Activated CD4-positive, alpha-beta T cell treated with anti-CD3 and anti-CD28 coated beads, Interleukin-2, amount 10 ng/mL, durations not matched to agents 24 days and 14 days (primary cell): Measurements from ENCODE around the gene ST3GAL3. TPM values are rescaled to one million over a fixed set of nuclear protein-coding genes. Genes with fewer than 3 reads are reported as not detected.
"Not testable (repeated sequence)": the region's sequence is repeated elsewhere in the genome, so short reads cannot be mapped to it uniquely, and the experiment has no call there.

Experiments used
- DNase-seq: peaks from one replicate; pipeline ENCODE4 v3.0.0; 2022
- H3K27ac Mint-ChIP-seq: one replicate; pipeline ENCODE4 v1.8.0; 2022; ENCODE audit warnings: mild to moderate bottlenecking, mixed read lengths
- H3K27me3 Mint-ChIP-seq: one replicate; pipeline ENCODE4 v1.8.0; 2022; ENCODE audit warnings: mixed read lengths
- H3K36me3 Mint-ChIP-seq: one replicate; pipeline ENCODE4 v1.8.0; 2022; ENCODE audit warnings: low read depth, mild to moderate bottlenecking, mixed read lengths
- H3K4me1 Mint-ChIP-seq: one replicate; pipeline ENCODE4 v1.8.0; 2021; ENCODE audit warnings: mixed read lengths
- H3K4me3 Mint-ChIP-seq: one replicate; pipeline ENCODE4 v1.8.0; 2022; ENCODE audit warnings: mild to moderate bottlenecking, moderate library complexity, mixed read lengths
- H3K9me3 Mint-ChIP-seq: one replicate; pipeline ENCODE4 v1.8.0; 2021; ENCODE audit warnings: mixed read lengths
- intact Hi-C: fragments of 100-400 bp; cut with micrococcal nuclease; formaldehyde crosslinking; loops from one replicate; pipeline ENCODE4 v1.15.1; 2023
- total RNA-seq: library from RNA; stranded (reverse); gene quantifications from 2 replicates; pipeline ENCODE4 v1.2.3, GENCODE V29; 2022

ST3GAL3 gene
- total RNA-seq, 1 donor from 2014 or later: 18.1 TPM

DNA sequence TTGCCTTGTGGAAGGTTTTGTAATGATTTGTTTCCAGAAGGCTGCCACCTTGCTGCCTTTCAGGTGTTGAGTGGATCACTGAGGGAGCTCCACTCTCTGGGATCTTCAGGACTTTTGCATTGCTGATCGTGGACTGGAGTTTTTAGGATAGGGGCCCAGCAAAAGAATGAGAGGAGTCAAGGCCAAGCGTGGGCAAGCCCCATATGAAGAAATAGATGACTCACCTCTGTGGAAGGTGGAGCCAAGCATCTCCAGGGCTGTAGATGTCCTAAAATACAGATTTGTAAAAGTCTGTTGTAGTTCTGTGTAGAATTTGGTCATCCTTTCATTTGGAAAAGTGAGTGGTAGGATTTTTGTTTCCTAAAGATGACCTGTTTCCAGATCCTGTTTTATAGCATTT, 67.0 kb downstream of the ST3GAL3 start:
- DNase-seq: no peak

DNA sequence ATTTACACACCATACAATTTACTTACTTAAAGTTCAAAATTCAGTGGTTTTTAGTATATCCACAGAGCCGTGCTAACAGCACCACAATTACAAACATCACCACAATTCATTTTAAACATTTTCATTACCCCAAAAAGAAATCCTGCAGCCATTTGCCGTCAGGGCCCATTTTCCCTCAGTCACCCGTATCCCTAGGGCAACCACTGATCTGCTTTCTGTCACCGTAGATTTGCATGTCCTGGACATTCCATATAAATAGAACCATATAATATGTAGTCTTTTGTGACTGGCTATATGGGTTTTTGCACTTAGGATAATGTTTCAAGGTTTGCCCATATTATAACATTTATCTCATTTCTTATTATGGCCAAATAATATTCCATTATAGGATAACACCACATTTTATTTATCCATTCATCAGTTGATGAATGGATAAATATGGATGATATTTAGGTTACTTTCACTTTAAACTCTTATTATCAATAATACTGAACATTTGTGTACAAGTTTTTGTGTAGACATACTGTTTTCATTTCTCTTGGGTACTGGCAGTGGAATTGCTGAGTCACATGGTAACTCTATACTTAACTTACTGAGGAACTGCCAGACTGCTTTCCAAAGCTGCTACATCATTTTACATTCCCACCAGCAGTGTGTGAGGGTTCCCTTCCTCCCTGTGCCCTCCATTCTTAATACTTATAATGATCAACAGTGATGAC, 68.9 kb downstream of the ST3GAL3 start:
- no peak for DNase-seq
- Mint-ChIP-seq H3K27ac (no peak overlapping the region), H3K4me3 (no peak overlapping the region), H3K36me3 (peaks cover 25% of the 10 kb centered on the region), H3K4me1 (peaks cover 16% of the 10 kb centered on the region), H3K27me3 (no peaks in the 10 kb centered on the region), H3K9me3 (peaks cover 10% of the 10 kb centered on the region)
- intact Hi-C loops: no loop called here

More for the DNA sequence above, 67.0 kb downstream of the ST3GAL3 start:
- Mint-ChIP-seq H3K4me1 (peaks cover 10% of the 10 kb centered on the region), H3K4me3 (no peak overlapping the region), H3K9me3 (no peaks in the 10 kb centered on the region), H3K36me3 (peaks cover 13% of the 10 kb centered on the region), H3K27me3 (no peaks in the 10 kb centered on the region), H3K27ac (no peak overlapping the region)
- intact Hi-C loops: no loop called here

DNA sequence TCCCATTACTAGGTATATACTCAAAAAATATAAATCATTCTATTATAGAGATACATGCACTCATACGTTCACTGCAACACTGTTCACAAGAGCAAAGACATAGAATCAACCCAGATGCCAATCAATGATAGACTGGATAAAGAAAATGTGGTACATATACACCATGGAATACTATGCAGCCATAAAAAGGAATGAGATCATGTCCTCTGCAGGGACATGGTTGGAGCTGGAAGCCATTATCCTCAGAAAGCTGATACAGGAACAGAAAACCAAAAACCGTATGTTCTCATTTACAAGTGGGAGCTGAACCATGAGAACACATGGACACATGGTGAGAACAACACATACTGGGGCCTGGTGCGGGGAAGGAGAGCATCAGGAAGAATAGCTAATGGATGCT, 70.6 kb downstream of the ST3GAL3 start:
- Mint-ChIP-seq H3K36me3 (peaks cover 33% of the 10 kb centered on the region), H3K9me3 (peaks cover 15% of the 10 kb centered on the region), H3K4me1 (peaks cover 20% of the 10 kb centered on the region)
- H3K4me3 Mint-ChIP-seq, H3K27ac Mint-ChIP-seq, H3K27me3 Mint-ChIP-seq, DNase-seq, intact Hi-C loops: not testable (repeated sequence)

DNA sequence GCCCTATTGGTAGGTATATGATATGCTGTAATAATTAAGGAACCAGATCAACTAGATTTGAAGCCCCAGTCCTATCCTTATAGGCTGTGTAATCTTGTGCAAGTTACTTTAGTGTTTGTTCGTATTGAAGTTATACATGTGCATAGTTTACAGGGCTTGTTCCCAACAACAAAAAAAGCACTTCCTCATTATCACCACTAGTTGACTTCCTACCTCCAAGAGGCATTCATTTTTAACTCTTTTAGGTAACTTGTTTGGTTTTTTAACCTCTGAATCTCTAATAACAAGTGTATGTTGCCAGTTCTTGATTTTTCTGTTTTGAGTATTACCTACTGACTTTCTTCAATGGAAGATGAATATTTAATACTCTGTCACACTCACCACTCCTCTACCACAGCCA, 71.9 kb downstream of the ST3GAL3 start:
- H3K4me3 Mint-ChIP-seq: no peak overlapping the region
- peaks cover 27% of the 10 kb centered on the region for H3K4me1 Mint-ChIP-seq
- no peak for DNase-seq
- H3K27me3 Mint-ChIP-seq: no peaks in the 10 kb centered on the region
- H3K36me3 Mint-ChIP-seq: peaks cover 34% of the 10 kb centered on the region
- H3K27ac Mint-ChIP-seq: peak overlapping the region; percentile 6
- peaks cover 15% of the 10 kb centered on the region for H3K9me3 Mint-ChIP-seq
- intact Hi-C loops: no loop called here

DNA sequence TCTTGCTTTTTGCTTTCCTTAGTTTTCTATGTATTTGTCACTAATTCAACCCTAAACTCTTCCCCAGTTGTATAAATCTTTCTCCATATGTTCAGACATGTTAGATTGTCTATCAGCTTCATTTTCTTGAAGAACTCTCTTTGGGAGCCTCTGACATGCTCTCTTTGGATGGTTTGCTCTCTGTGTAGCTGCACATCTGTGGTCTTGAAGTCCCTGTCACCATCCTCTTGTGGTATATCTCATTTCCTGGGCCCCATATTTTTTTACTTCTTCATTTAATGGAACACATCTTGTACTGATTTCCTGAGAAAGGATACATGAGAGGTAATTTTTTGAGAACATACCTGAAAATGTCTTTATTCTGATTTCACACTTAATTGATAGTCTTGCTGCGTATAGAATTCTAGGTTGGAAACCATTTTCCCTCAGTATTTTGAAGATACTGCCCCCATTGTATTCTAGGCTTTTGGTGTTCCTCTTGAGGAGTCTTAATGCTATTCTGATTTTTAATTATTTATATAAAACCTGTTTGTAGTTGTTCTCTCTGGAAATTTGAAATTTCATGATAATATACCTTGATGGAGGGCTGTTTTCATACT, 72.6 kb downstream of the ST3GAL3 start:
- peak overlapping the region; percentile 15 for H3K4me3 Mint-ChIP-seq
- H3K27me3 Mint-ChIP-seq: no peaks in the 10 kb centered on the region
- intact Hi-C loops: no loop called here
- DNase-seq: no peak
- peaks cover 15% of the 10 kb centered on the region for H3K9me3 Mint-ChIP-seq
- peaks cover 34% of the 10 kb centered on the region for H3K36me3 Mint-ChIP-seq
- H3K27ac Mint-ChIP-seq: peak overlapping the region; percentile 6
- peaks cover 27% of the 10 kb centered on the region for H3K4me1 Mint-ChIP-seq

DNA sequence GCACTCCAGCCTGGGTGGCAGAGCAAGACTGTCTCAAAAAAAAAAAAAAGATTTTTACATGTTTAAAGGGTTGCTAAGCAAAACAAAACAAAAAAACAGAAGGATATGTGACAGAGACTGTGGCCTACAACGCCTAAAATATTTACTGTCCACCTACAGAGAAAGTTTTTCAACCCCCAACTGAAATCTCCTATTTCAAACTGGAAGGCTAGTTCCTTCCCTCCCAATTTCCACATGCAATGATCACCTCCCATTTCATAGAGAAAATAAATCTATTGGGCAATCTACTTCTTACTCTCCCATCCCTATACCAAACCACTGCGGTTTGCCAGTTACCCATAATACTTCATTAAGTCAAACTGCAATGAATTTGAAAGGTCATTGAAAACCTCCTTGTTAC, 74.2 kb downstream of the ST3GAL3 start:
- intact Hi-C loops: no loop called here
- H3K36me3 Mint-ChIP-seq: peaks cover 32% of the 10 kb centered on the region
- H3K27ac Mint-ChIP-seq: no peak overlapping the region
- peaks cover 15% of the 10 kb centered on the region for H3K9me3 Mint-ChIP-seq
- no peaks in the 10 kb centered on the region for H3K27me3 Mint-ChIP-seq
- DNase-seq: no peak
- peaks cover 27% of the 10 kb centered on the region for H3K4me1 Mint-ChIP-seq
- no peak overlapping the region for H3K4me3 Mint-ChIP-seq

DNA sequence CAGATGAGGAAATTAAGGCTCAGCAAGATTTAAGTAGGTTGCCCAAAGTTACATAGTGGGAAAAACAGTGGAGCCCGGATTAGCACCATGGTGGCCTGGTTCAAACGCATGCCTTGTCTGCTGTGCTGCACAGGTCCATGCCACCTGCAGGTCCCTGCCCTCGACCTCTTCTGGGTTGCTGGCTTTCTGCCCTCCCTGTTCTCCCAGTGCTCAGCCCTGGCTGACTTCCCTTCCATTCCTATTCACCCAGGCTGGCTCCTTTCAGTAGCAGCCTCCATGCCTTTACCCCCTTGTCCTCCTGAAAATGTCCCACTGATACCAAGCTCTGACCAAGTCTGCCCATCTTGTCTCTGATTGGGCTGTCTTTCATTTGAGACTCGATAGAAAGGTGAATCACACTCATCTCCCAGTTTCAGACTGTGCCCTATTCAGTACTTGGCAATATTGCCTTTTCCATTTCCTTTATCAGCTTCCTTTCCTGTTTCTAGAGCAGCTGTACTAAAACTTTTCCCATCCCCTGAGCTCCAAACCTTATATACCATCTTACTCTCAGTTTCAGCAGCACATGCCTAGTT, 75.8 kb downstream of the ST3GAL3 start:
- intact Hi-C loops: no loop called here
- Mint-ChIP-seq H3K27ac (no peak overlapping the region), H3K4me3 (no peak overlapping the region), H3K36me3 (peaks cover 26% of the 10 kb centered on the region), H3K4me1 (peaks cover 27% of the 10 kb centered on the region), H3K27me3 (no peaks in the 10 kb centered on the region), H3K9me3 (peaks cover 15% of the 10 kb centered on the region)
- no peak for DNase-seq

DNA sequence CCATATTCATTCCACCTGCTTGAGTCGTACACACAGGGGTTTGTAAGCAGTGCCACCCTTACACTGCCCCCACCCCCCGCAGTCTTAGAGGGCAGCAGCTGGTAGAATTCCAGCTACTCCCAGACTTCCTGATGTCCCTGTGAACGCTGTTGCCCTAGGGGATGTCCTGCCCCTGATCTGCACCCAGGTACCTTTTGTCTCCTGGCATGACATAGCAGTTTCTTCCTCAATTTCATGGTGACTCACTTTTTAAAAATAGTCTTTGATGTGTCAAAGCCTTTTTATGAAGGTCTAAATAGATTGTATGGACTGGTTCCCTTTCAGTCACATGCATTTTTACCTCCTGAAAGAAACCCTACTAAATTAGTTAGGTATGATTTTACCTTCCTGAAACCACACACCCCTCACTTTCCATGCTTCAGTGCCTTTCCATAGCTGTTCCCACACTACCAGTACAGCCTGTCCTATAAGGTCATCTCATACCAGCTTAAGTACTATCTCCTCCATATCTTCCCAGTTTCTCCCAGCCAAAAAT, 76.4 kb downstream of the ST3GAL3 start:
- no peak for DNase-seq
- intact Hi-C loops: no loop called here

DNA sequence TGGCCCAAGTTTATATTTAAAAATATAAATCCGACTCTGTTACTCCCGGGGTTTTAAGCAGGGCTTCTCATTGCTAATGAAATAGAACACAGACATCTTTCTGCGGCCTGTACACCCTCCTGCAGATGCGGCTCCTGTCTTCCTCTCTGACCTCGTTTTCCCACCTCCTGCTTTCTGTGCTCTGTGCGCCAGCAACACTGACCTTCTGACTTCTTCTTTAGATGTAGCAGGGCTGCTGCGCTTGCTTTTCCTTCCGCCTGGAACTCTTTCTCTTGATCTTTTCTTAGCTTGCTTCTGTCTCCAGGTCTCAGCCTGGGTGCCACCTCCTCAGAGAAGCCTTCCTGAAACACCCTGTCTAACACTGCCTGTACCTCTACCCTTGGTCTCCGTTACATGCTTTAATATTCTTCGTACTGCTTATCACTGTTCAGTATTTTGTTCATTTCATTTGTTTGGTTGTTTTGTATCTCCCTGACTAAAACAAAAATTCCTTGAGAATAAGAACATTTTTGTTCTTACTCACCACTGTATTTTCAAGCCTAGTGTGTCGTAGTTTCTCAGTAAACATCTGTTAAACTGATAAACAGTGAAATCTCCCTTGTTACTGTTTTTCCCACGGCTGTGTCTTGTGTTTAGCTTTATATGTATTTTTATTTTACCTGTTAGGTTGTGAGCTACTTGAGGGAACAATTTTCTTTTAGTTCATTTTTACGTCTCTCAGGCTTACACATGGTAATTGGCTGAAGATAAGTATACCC, 79.0 kb downstream of the ST3GAL3 start:
- peaks cover 11% of the 10 kb centered on the region for H3K36me3 Mint-ChIP-seq
- DNase-seq: no peak
- H3K9me3 Mint-ChIP-seq: peaks cover 5% of the 10 kb centered on the region
- H3K27me3 Mint-ChIP-seq: no peaks in the 10 kb centered on the region
- intact Hi-C loops: no loop called here
- H3K4me1 Mint-ChIP-seq: peaks cover 20% of the 10 kb centered on the region
- H3K4me3 Mint-ChIP-seq: no peak overlapping the region
- H3K27ac Mint-ChIP-seq: no peak overlapping the region

More for the DNA sequence above, 76.4 kb downstream of the ST3GAL3 start:
- Mint-ChIP-seq H3K4me3 (no peak overlapping the region), H3K27ac (no peak overlapping the region), H3K27me3 (no peaks in the 10 kb centered on the region), H3K36me3 (peaks cover 26% of the 10 kb centered on the region), H3K4me1 (peaks cover 27% of the 10 kb centered on the region), H3K9me3 (peaks cover 15% of the 10 kb centered on the region)

DNA sequence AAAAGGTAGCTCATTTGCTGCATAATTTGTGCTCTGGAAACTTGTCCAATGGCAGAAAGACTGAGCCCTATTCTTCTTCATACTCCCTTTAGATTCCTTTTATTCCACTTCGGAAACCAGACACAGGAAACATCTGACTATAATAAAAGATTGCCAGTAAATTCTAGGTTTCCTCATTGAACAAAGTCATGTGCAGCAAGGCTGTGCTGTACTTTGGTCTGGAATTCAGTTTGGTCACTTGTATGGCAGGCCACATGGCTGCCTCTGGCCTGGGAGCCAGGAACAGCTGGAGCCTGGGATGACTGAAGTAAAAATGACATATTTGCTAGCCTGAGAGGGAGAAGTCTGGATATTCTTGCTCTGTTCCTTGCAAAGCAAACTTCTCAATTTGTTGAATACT, 79.6 kb downstream of the ST3GAL3 start:
- no peak for DNase-seq
- Mint-ChIP-seq H3K4me1 (peaks cover 18% of the 10 kb centered on the region), H3K9me3 (peaks cover 3% of the 10 kb centered on the region), H3K27me3 (no peaks in the 10 kb centered on the region), H3K4me3 (no peak overlapping the region), H3K36me3 (peaks cover 10% of the 10 kb centered on the region), H3K27ac (no peak overlapping the region)
- intact Hi-C loops: no loop called here

DNA sequence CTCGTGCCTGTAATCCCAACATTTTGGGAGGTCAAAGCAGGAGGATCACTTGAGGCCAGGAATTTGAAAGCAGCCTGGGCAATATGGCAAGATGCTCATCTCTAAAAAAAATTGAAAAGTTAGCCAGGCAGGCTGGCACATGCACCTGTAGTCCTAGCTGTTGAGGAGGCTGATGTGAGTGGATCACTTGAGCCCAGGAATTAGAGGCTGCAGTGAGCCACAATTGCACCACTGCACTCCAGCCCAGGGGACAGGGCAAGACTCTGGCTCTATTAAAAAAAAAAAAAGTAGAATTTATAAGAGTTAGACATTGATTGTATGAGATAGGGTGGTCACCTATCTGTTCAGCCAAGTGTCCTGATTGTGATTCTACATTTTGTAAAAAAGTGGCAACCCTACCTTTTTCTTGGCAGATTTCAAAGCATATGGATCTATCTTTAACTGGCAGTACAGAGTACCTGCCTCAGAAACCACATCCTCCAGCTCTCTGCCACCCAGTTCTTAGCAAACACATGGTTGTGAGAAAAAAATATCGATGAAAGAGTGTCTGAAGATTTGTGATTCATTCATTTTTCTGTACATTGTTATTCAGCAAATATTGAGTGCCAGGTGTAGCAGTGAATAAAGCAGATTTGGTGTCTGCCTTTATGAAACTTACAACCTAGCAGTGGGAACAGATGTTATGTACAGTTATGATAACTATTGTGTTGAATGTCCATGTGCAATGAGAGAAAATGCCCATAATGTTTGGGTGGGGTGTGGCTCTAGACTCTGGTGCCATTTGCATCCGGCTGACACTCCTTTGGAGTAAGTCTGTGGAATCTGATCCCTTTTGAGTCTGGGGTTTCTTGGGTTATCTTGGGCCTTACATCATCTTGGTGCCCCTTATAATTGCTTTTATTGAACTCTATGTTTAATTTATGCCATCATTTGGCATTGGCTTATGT, 82.5 kb downstream of the ST3GAL3 start:
- peak; percentile 71 for DNase-seq
- H3K27me3 Mint-ChIP-seq: no peaks in the 10 kb centered on the region
- no peaks in the 10 kb centered on the region for H3K9me3 Mint-ChIP-seq

DNA sequence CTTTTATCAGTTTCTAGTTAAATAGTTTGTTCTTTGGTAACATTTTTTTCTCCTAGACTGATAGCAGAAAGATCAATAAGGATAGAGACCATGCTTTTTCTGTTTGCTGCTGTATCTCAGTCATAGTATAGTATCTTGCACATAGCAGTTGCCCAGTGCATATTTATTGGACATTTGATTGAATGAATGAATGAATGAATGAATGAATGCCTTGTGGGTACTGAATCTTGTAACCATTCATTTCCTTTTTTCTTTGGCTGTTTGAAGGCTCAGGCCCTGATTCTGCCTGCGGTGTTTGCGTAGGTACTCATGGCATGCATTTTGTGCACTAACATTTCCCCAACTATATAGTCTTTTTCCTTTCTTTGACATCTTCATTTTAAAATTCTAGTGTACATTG, 83.9 kb downstream of the ST3GAL3 start:
- H3K27ac Mint-ChIP-seq: no peak overlapping the region
- H3K27me3 Mint-ChIP-seq: no peaks in the 10 kb centered on the region
- intact Hi-C loops: no loop called here
- no peak overlapping the region for H3K4me3 Mint-ChIP-seq
- DNase-seq: no peak
- H3K9me3 Mint-ChIP-seq: no peaks in the 10 kb centered on the region
- H3K4me1 Mint-ChIP-seq: peaks cover 6% of the 10 kb centered on the region
- H3K36me3 Mint-ChIP-seq: peaks cover 11% of the 10 kb centered on the region

More for the DNA sequence above, 82.5 kb downstream of the ST3GAL3 start:
- intact Hi-C loops: no loop called here
- no peak overlapping the region for H3K4me3 Mint-ChIP-seq
- peaks cover 6% of the 10 kb centered on the region for H3K4me1 Mint-ChIP-seq
- H3K36me3 Mint-ChIP-seq: peaks cover 11% of the 10 kb centered on the region
- H3K27ac Mint-ChIP-seq: no peak overlapping the region

DNA sequence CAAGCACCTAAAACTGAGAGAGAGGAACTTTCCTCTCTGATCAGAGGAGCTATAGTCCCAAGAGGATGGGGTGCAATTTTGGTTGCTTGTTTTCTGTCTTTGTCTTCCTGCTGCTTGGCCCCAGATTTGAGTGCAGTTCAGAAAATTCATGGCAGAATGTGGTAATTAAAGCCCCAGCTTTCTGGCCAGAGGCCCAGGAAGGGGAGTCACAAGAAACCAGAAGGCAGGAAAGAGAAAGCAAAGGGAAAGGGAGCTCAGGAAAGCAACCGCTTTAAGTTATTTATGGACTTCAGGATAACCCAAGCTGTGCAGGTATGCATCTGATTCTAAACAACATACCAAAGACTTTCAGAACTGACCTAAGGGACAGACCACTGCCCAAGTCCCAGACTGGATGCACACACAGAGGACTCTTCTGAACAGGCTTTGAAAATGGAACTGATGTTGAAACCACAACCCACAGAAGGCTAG, 88.8 kb downstream of the ST3GAL3 start:
- intact Hi-C loops: no loop called here
- Mint-ChIP-seq H3K36me3 (peaks cover 17% of the 10 kb centered on the region), H3K4me1 (peaks cover 9% of the 10 kb centered on the region), H3K4me3 (no peak overlapping the region), H3K9me3 (no peaks in the 10 kb centered on the region), H3K27ac (no peak overlapping the region), H3K27me3 (no peaks in the 10 kb centered on the region)
- DNase-seq: no peak
